Caco-2 (cell line): ENCODE results near the gene GAS5. TPM values are rescaled to one million over a fixed set of nuclear protein-coding genes. Genes with fewer than 3 reads are reported as not detected.

ENCODE experiments used
- BruUV-seq: library from RNA; stranded (reverse); fragments of 400-500 nt; replicated peaks from 2 replicates; lab custom pipeline; 2021; lab: Mats Ljungman, UMichigan
- CTCF ChIA-PET: fragments of 300-600 bp; sonication (Branson Sonifier 250); formaldehyde crosslinking; loops from one replicate; lab custom pipeline; 2022; ENCODE audit warnings: antibody characterized with exemption; lab: Charles Lee
- POLR2A ChIA-PET: fragments of 300-600 bp; sonication (Branson Sonifier 250); formaldehyde crosslinking; loops from one replicate; lab custom pipeline; 2022; ENCODE audit warnings: antibody characterized with exemption; lab: Charles Lee
- DNase-seq, 2 experiments: peaks; one replicate each; pipeline versions ENCODE4 v3.0.0 to v3.0.0-alpha.2; 2020 to 2022
- H3K27me3 ChIP-seq: replicated peaks from 2 replicates; pipeline ENCODE4 v1.6.0; 2011; ENCODE audit warnings: low read length; ENCODE audit not compliant: control insufficient read depth, insufficient read depth
- H3K36me3 ChIP-seq: 2 replicates; pipeline ENCODE4 v1.5.1; 2011; ENCODE audit warnings: low read length; ENCODE audit not compliant: control insufficient read depth, insufficient read depth
- H3K4me1 ChIP-seq: fragments of 250-450 bp; sonication (Bioruptor Pico); 2 replicates; pipeline ENCODE4 v1.5.1; 2020; ENCODE audit warnings: mild to moderate bottlenecking
- H3K4me3 ChIP-seq: 2 replicates; pipeline ENCODE4 v1.5.1; 2011; ENCODE audit warnings: low read depth, mild to moderate bottlenecking, control low read depth, low read length
- H3K9me3 ChIP-seq: fragments of 250-450 bp; sonication (Bioruptor Pico); 2 replicates; pipeline ENCODE4 v1.5.1; 2020; ENCODE audit warnings: mild to moderate bottlenecking, moderate library complexity
- H3K27ac Mint-ChIP-seq: one replicate; pipeline ENCODE4 v1.8.0; 2022; ENCODE audit warnings: mixed read lengths; ENCODE audit not compliant: unreplicated experiment
- H3K27me3 Mint-ChIP-seq: one replicate; pipeline ENCODE4 v1.8.0; 2022; ENCODE audit warnings: mixed read lengths; ENCODE audit not compliant: insufficient read depth, unreplicated experiment
- H3K36me3 Mint-ChIP-seq: one replicate; pipeline ENCODE4 v1.8.0; 2022; ENCODE audit warnings: mild to moderate bottlenecking, mixed read lengths; ENCODE audit not compliant: insufficient read depth, unreplicated experiment
- H3K4me1 Mint-ChIP-seq: one replicate; pipeline ENCODE4 v1.8.0; 2022; ENCODE audit warnings: low read depth, mixed read lengths; ENCODE audit not compliant: unreplicated experiment
- H3K4me3 Mint-ChIP-seq: one replicate; pipeline ENCODE4 v1.8.0; 2022; ENCODE audit warnings: mild to moderate bottlenecking, moderate library complexity, mixed read lengths; ENCODE audit not compliant: unreplicated experiment
- H3K9me3 Mint-ChIP-seq: one replicate; pipeline ENCODE4 v1.8.0; 2022; ENCODE audit warnings: mixed read lengths; ENCODE audit not compliant: unreplicated experiment
- CTCF ChIP-seq, 2 experiments: fragments of 200-600 bp in 1 of 2; IDR thresholded peaks; 1 replicate in 1 of 2; 2 replicates in 1 of 2; pipeline versions ENCODE4 v1.5.1 to v1.8.0; 2011 to 2022; ENCODE audit warnings: antibody characterized with exemption in 1 of 2, control low read depth in 1 of 2, inconsistent platforms in 1 of 2, low read depth in 1 of 2, low read length in 1 of 2, mild to moderate bottlenecking in 1 of 2, moderate library complexity in 1 of 2; ENCODE audit not compliant: insufficient read depth in 1 of 2, severe bottlenecking in 1 of 2, unreplicated experiment in 1 of 2
- intact Hi-C: fragments of 100-400 bp; cut with micrococcal nuclease; formaldehyde crosslinking; loops from one replicate; pipeline ENCODE4 v1.10.0; 2022; ENCODE audit not compliant: unreplicated experiment
- total RNA-seq: library from RNA; stranded (reverse); gene quantifications from 2 replicates; pipeline ENCODE4 v1.2.3, GENCODE V29; 2022

Gene GAS5
- total RNA-seq, 1 experiment from 2014 or later, result 641 TPM

GRCh38 chr1:173869021-173869359, 1.2 kb upstream of the GAS5 start:
- H3K27me3 Mint-ChIP-seq, result peaks cover 5% of the 10 kb centered on the region
- POLR2A ChIA-PET, result interaction anchor here (1.0 to 1.7 kb wide), 5 partner anchors 9 to 381 kb away, joined by 3 to 17 read pairs (median 10); partner anchors contain the start of genes DARS2, KLHL20 and RC3H1
- H3K4me1 Mint-ChIP-seq, result peaks cover 12% of the 10 kb centered on the region
- CTCF ChIA-PET, result no interaction called here
- H3K4me1 ChIP-seq, result peaks cover 13% of the 10 kb centered on the region; the same call in 1 of the 2 replicates
- no peaks in the 10 kb centered on the region for H3K27me3 ChIP-seq
- H3K9me3 ChIP-seq, result no peaks in the 10 kb centered on the region
- peaks cover 5% of the 10 kb centered on the region; the same call in 1 of the 2 replicates for H3K36me3 ChIP-seq
- no peak for TF ChIP-seq CTCF (IDR thresholded peaks at IDR 0.05; ENCODE audit: insufficient read depth in 1 of 2, low read depth in 1 of 2, low read length in 1 of 2, severe bottlenecking in 1 of 2, unreplicated experiment in 1 of 2)
- H3K27ac Mint-ChIP-seq, result peak overlapping the region; percentile 100
- peak overlapping the region; percentile 99 for H3K4me3 Mint-ChIP-seq
- intact Hi-C loops, result loop anchor here (2.0 to 5.0 kb wide), 4 partner anchors 58 to 394 kb away; partner anchors contain the start of genes RABGAP1L and RC3H1
- H3K9me3 Mint-ChIP-seq, result no peaks in the 10 kb centered on the region
- no peak for DNase-seq
- peak overlapping the region; percentile 82 for H3K4me3 ChIP-seq
- BruUV-seq, result TSS peak; percentile 63
- H3K36me3 Mint-ChIP-seq, result peaks cover 50% of the 10 kb centered on the region

- Mint-ChIP-seq H3K27me3 (peaks cover 5% of the 10 kb centered on the region), H3K36me3 (peaks cover 55% of the 10 kb centered on the region), H3K9me3 (no peaks in the 10 kb centered on the region), H3K4me1 (peaks cover 12% of the 10 kb centered on the region), H3K27ac (peak within 1 kb of the TSS; percentile 100), H3K4me3 (peak within 1 kb of the TSS; percentile 99)
- POLR2A ChIA-PET, result interaction anchor here (0.5 to 1.7 kb wide), 21 partner anchors 8 to 1151 kb away, joined by 3 to 17 read pairs (median 3); partner anchors contain the start of genes DARS2, KLHL20, PRDX6 and RC3H1
- BruUV-seq, result no TSS peak
- peak within 1 kb of the TSS; percentile 82 for H3K4me3 ChIP-seq
- peaks cover 5% of the 10 kb centered on the region; the same call in 1 of the 2 replicates for H3K36me3 ChIP-seq
- CTCF ChIA-PET, result interaction anchor here (0.6 to 0.8 kb wide), 2 partner anchors 36 to 442 kb away, joined by 3 read pairs; no protein-coding TSS in a partner anchor
- peak; percentile 98 to 99 for DNase-seq
- no peaks in the 10 kb centered on the region for H3K9me3 ChIP-seq
- intact Hi-C loops, result loop anchor here (1.0 to 5.0 kb wide), 6 partner anchors 44 to 394 kb away; partner anchors contain the start of genes CENPL, DARS2, RABGAP1L and RC3H1
- H3K27me3 ChIP-seq, result no peaks in the 10 kb centered on the region
- peaks cover 13% of the 10 kb centered on the region; the same call in 1 of the 2 replicates for H3K4me1 ChIP-seq
- no peak for TF ChIP-seq CTCF (IDR thresholded peaks at IDR 0.05; ENCODE audit: insufficient read depth in 1 of 2, low read depth in 1 of 2, low read length in 1 of 2, severe bottlenecking in 1 of 2, unreplicated experiment in 1 of 2)
Observed at GRCh38 chr1:173868266-173869020, 654 bp upstream of the GAS5 start, which contains the start of gene ZBTB37. ZBTB37 (plus strand) TSS chr1:173868380; CDS start chr1:173870226, 1,846 bp downstream.

- H3K36me3 Mint-ChIP-seq, result peaks cover 67% of the 10 kb centered on the region
- CTCF ChIA-PET, result no interaction called here
- intact Hi-C loops, result loop anchor here (5.0 kb wide), 2 partner anchors 60 to 290 kb away; partner anchors contain the start of gene RABGAP1L
Observed at GRCh38 chr1:173867141-173867752, 542 bp downstream of the GAS5 start.

More at GRCh38 chr1:173867141-173867752, 542 bp downstream of the GAS5 start:
- Mint-ChIP-seq H3K27ac (peak overlapping the region; percentile 100), H3K27me3 (peaks cover 5% of the 10 kb centered on the region), H3K4me3 (peak overlapping the region; percentile 99), H3K9me3 (no peaks in the 10 kb centered on the region), H3K4me1 (peaks cover 12% of the 10 kb centered on the region)
- POLR2A ChIA-PET, result interaction anchor here (0.7 kb wide), 1 partner anchor 415 kb away, joined by 3 read pairs; no protein-coding TSS in a partner anchor
- peaks cover 5% of the 10 kb centered on the region; the same call in 1 of the 2 replicates for H3K36me3 ChIP-seq
- H3K27me3 ChIP-seq, result no peaks in the 10 kb centered on the region
- H3K9me3 ChIP-seq, result no peaks in the 10 kb centered on the region
- H3K4me3 ChIP-seq, result peak overlapping the region; percentile 58
- H3K4me1 ChIP-seq, result peaks cover 13% of the 10 kb centered on the region; the same call in 1 of the 2 replicates
- no peak for DNase-seq
- no peak for TF ChIP-seq CTCF (IDR thresholded peaks at IDR 0.05; ENCODE audit: insufficient read depth in 1 of 2, low read depth in 1 of 2, low read length in 1 of 2, severe bottlenecking in 1 of 2, unreplicated experiment in 1 of 2)
- BruUV-seq, result TSS peak; percentile 55
